HepG2 (cell line): Measurements from ENCODE around the gene WDR7.

Source experiments
- NR2C2 ChIP-seq: sonication (generic); formaldehyde crosslinking; IDR thresholded peaks from 2 replicates; pipeline ENCODE4 v1.4.0; 2020; ENCODE audit warnings: missing genetic modification reagents, mild to moderate bottlenecking, moderate library complexity, borderline replicate concordance
- PATZ1 ChIP-seq: sonication (generic); formaldehyde crosslinking; IDR thresholded peaks from 2 replicates; pipeline ENCODE4 v1.4.0; 2020; ENCODE audit warnings: missing genetic modification reagents
- UBTF ChIP-seq: sonication (generic); formaldehyde crosslinking; IDR thresholded peaks from 2 replicates; pipeline ENCODE4 v1.4.0; 2020; ENCODE audit warnings: mild to moderate bottlenecking, missing genetic modification reagents
- USF2 ChIP-seq, 2 experiments: sonication (generic) in 1 of 2; formaldehyde crosslinking in 1 of 2; IDR thresholded peaks; 2 replicates each; pipeline versions ENCODE4 v1.5.1 to v1.6.1; 2011 to 2020; ENCODE audit warnings: borderline replicate concordance in 1 of 2, low read depth in 1 of 2, low read length in 1 of 2, mild to moderate bottlenecking in 1 of 2, missing genetic modification reagents in 1 of 2, moderate library complexity in 1 of 2

GRCh38 chr18:56672981-56673380 is 21.8 kb downstream of the WDR7 start:
- TF ChIP-seq USF2 (IDR thresholded peaks at IDR 0.05; ENCODE audit: low read depth, low read length) (no peak), USF2 (CRISPR knock-in tag; IDR thresholded peaks at IDR 0.05; ENCODE audit: borderline replicate concordance) (no peak), PATZ1 (no peak), UBTF (CRISPR knock-in tag) (no peak), NR2C2 (CRISPR knock-in tag) (no peak)
